K562 treated with DMSO at 1 percent for 24 hours (cell line): Measurements from ENCODE around the gene TNFAIP1. TPM values are rescaled to one million over a fixed set of nuclear protein-coding genes. Genes with fewer than 3 reads are reported as not detected.

Experiments
- total RNA-seq: library from RNA; unstranded; fragments of 300-600 nt; gene quantifications from 2 replicates; pipeline ENCODE4 v1.2.3, GENCODE V29; 2022; ENCODE audit warnings: low read depth; ENCODE audit not compliant: insufficient read depth

TNFAIP1 gene
- total RNA-seq = 20.1 and 20.4 TPM in 2 replicates

GRCh38 chr17:28335201-28335958 is at the start of gene TNFAIP1, which contains the start of gene IFT20:
TSS of gene TNFAIP1 (plus strand) at chr17:28335761. CDS start at chr17:28339522, 3,761 bp downstream.
TSS of gene IFT20 (minus strand) at chr17:28335472. CDS start at chr17:28331985, 3,487 bp downstream.

GRCh38 chr17:28318759-28319597 is 16.6 kb upstream of the TNFAIP1 start, which contains the start of gene TMEM97:
TSS of gene TMEM97 (plus strand) at chr17:28319200. CDS start at chr17:28319240, 40 bp downstream.

GRCh38 chr17:28357061-28357900 is 21.7 kb downstream of the TNFAIP1 start, which contains the start of gene POLDIP2:
TSS of gene POLDIP2 (minus strand) at chr17:28357527. CDS start at chr17:28357448, 79 bp downstream.

GRCh38 chr17:28364665-28365363 is 29.3 kb downstream of the TNFAIP1 start, which contains the start of gene SEBOX:
TSS of gene SEBOX (minus strand) at chr17:28365199. CDS start at chr17:28365151, 48 bp downstream.

GRCh38 chr17:28370035-28370743 is 34.6 kb downstream of the TNFAIP1 start, which contains the start of gene VTN:
TSS of gene VTN (minus strand) at chr17:28370307. CDS start at chr17:28370203, 104 bp downstream.

GRCh38 chr17:28371245-28372202 is 36.0 kb downstream of the TNFAIP1 start, which contains the start of gene SARM1:
TSS of gene SARM1 (plus strand) at chr17:28371694. CDS start at chr17:28372033, 339 bp downstream.

Other genes starting within 250 kb of the TNFAIP1 start
- gene TMEM97, start 16.6 kb upstream of the TNFAIP1 start, total RNA-seq = 27.9 and 29.0 TPM in 2 replicates
- 39.5 and 43.3 TPM in 2 replicates for gene IFT20, start 289 bp upstream of the TNFAIP1 start, total RNA-seq
- 91.1 and 93.0 TPM in 2 replicates for gene POLDIP2, start 21.8 kb downstream of the TNFAIP1 start, total RNA-seq
- not detected in 2 replicates for gene SEBOX, start 29.4 kb downstream of the TNFAIP1 start, total RNA-seq
- 0.49 and 1.5 TPM in 2 replicates for gene VTN, start 34.5 kb downstream of the TNFAIP1 start, total RNA-seq
- 0.57 and 0.87 TPM in 2 replicates for gene SARM1, start 35.9 kb downstream of the TNFAIP1 start, total RNA-seq
- 4.1 and 4.9 TPM in 2 replicates for gene SLC46A1, start 70.5 kb downstream of the TNFAIP1 start, total RNA-seq
- gene SLC13A2, start 137.9 kb downstream of the TNFAIP1 start, total RNA-seq = not detected in 2 replicates
- gene FOXN1, start 170.6 kb downstream of the TNFAIP1 start, total RNA-seq = not detected in 2 replicates
- gene UNC119, start 216.9 kb downstream of the TNFAIP1 start, total RNA-seq = 47.2 TPM in 2 replicates
- 110 and 111 TPM in 2 replicates for gene PIGS, start 235.8 kb downstream of the TNFAIP1 start, total RNA-seq
- gene ALDOC, start 241.1 kb downstream of the TNFAIP1 start, total RNA-seq = 74.9 and 81.6 TPM in 2 replicates